ENCODE data around the gene BFSP1.

The BFSP1 gene

GRCh38 chr20:17470521-17470920, 60.7 kb downstream of the BFSP1 start:
- in situ Hi-C loops (cut with HindIII; ENCODE audit: low sequenced_read_pairs): no loop called here

GRCh38 chr20:17469246-17470030, 61.7 kb downstream of the BFSP1 start:
- in situ Hi-C loops (cut with HindIII; ENCODE audit: low sequenced_read_pairs): no loop called here

- in situ Hi-C loops (cut with HindIII; ENCODE audit: low sequenced_read_pairs): no loop called here
Observed at GRCh38 chr20:17468073-17468840, 62.9 kb downstream of the BFSP1 start.

- in situ Hi-C loops (cut with HindIII; ENCODE audit: low sequenced_read_pairs): no loop called here
Observed at GRCh38 chr20:17467120-17467655, 64.0 kb downstream of the BFSP1 start.

- in situ Hi-C loops (cut with HindIII; ENCODE audit: low sequenced_read_pairs): no loop called here
Observed at GRCh38 chr20:17466641-17467040, 64.5 kb downstream of the BFSP1 start.

- in situ Hi-C loops (cut with HindIII; ENCODE audit: low sequenced_read_pairs): no loop called here
Observed at GRCh38 chr20:17465236-17465635, 65.9 kb downstream of the BFSP1 start.

GRCh38 chr20:17463711-17464110, 67.5 kb downstream of the BFSP1 start:
- in situ Hi-C loops (cut with HindIII; ENCODE audit: low sequenced_read_pairs): no loop called here

GRCh38 chr20:17461941-17462340, 69.2 kb downstream of the BFSP1 start:
- in situ Hi-C loops (cut with HindIII; ENCODE audit: low sequenced_read_pairs): no loop called here

GRCh38 chr20:17460119-17460518, 71.1 kb downstream of the BFSP1 start:
- in situ Hi-C loops (cut with HindIII; ENCODE audit: low sequenced_read_pairs): no loop called here

- in situ Hi-C loops (cut with HindIII; ENCODE audit: low sequenced_read_pairs): no loop called here
Observed at GRCh38 chr20:17457588-17458190, 73.5 kb downstream of the BFSP1 start.

- in situ Hi-C loops (cut with HindIII; ENCODE audit: low sequenced_read_pairs): no loop called here
Observed at GRCh38 chr20:17457079-17457478, 74.1 kb downstream of the BFSP1 start.

GRCh38 chr20:17456279-17456678, 74.9 kb downstream of the BFSP1 start:
- in situ Hi-C loops (cut with HindIII; ENCODE audit: low sequenced_read_pairs): no loop called here

- in situ Hi-C loops (cut with HindIII; ENCODE audit: low sequenced_read_pairs): no loop called here
Observed at GRCh38 chr20:17453592-17453991, 77.6 kb downstream of the BFSP1 start.

- in situ Hi-C loops (cut with HindIII; ENCODE audit: low sequenced_read_pairs): no loop called here
Observed at GRCh38 chr20:17452441-17452840, 78.7 kb downstream of the BFSP1 start.

GRCh38 chr20:17449031-17449430, 82.1 kb downstream of the BFSP1 start:
- in situ Hi-C loops (cut with HindIII; ENCODE audit: low sequenced_read_pairs): no loop called here

- in situ Hi-C loops (cut with HindIII; ENCODE audit: low sequenced_read_pairs): no loop called here
Observed at GRCh38 chr20:17448071-17448470, 83.1 kb downstream of the BFSP1 start.

- in situ Hi-C loops (cut with HindIII; ENCODE audit: low sequenced_read_pairs): no loop called here
Observed at GRCh38 chr20:17446171-17446570, 85.0 kb downstream of the BFSP1 start.

- in situ Hi-C loops (cut with HindIII; ENCODE audit: low sequenced_read_pairs): no loop called here
Observed at GRCh38 chr20:17445543-17445942, 85.6 kb downstream of the BFSP1 start.

- in situ Hi-C loops (cut with HindIII; ENCODE audit: low sequenced_read_pairs): no loop called here
Observed at GRCh38 chr20:17444091-17444490, 87.1 kb downstream of the BFSP1 start.

All from endothelial cell of hepatic sinusoid (primary cell).